Measurements from ENCODE around the gene RBP3.

Gene RBP3

DNA sequence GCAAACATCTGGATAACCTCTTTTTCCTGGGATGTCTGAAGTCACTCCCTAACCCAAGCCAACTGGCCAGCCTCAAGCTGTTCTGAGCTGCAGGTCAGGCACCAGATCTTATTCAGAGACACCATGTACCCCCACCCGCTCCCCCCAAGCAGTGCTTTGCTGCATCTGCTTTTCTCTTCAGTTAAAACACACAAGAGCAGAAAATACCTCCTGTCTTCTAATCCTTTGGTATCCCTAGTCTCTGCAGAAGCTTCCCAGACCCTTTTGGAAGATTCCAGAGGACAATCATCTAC is 32.9 kb downstream of the RBP3 start:
- peaks cover 0 to 3% of the 10 kb centered on the region in 2 donors for H3K4me1 ChIP-seq (ENCODE audit: control insufficient read depth in 2 of 2, insufficient read depth in 1 of 2, low read depth in 1 of 2, low read length in 2 of 2)
- DNase-seq (ENCODE audit: low spot score): no peak
- H2BK12ac ChIP-seq (ENCODE audit: low read length): no peak overlapping the region
- no peak overlapping the region for H3K4me2 ChIP-seq (ENCODE audit: insufficient read depth, low read length, poor library complexity, severe bottlenecking)
- H3K18ac ChIP-seq (ENCODE audit: low read length): no peak overlapping the region
- H3K9me3 ChIP-seq (replicated peaks in 1 of 2; ENCODE audit: control insufficient read depth in 2 of 2, insufficient read depth in 1 of 2, low read depth in 1 of 2, low read length in 2 of 2): no peaks in the 10 kb centered on the region
- H2AK5ac ChIP-seq (ENCODE audit: low read depth, low read length): no peak overlapping the region
- no peak overlapping the region for H3K4ac ChIP-seq (ENCODE audit: low read length)
- WGBS, 2 donors (ENCODE audit: extremely low coverage in 2 of 2, insufficient read length in 2 of 2, insufficient replicate concordance in 1 of 2): no CpG with 5 or more reads among the region's 1 CpG
- H3K27ac ChIP-seq (replicated peaks; ENCODE audit: low read length): no peak overlapping the region
- H3K4me3 ChIP-seq (ENCODE audit: low read length in 2 of 2): no peak overlapping the region
- H2BK120ac ChIP-seq (ENCODE audit: low read depth, low read length): no peak overlapping the region
- H2BK15ac ChIP-seq (ENCODE audit: low read length): no peak overlapping the region
- no peak overlapping the region for H3K9ac ChIP-seq (ENCODE audit: low read depth, low read length, poor library complexity)
- no peaks in the 10 kb centered on the region for H3K36me3 ChIP-seq (replicated peaks in 1 of 2; ENCODE audit: control insufficient read depth in 2 of 2, insufficient read depth in 2 of 2, low read length in 2 of 2)
- no peak overlapping the region for H4K91ac ChIP-seq (ENCODE audit: low read depth, low read length, poor library complexity)
- H2BK5ac ChIP-seq (ENCODE audit: low read length): no peak overlapping the region
- no peak overlapping the region for H2AFZ ChIP-seq (ENCODE audit: low read length)
- H3K14ac ChIP-seq (ENCODE audit: low read length): no peak overlapping the region
- no peak overlapping the region for H4K8ac ChIP-seq (ENCODE audit: low read depth, low read length)
- no peaks in the 10 kb centered on the region for H3K79me1 ChIP-seq (ENCODE audit: low read depth, low read length)
- no peak overlapping the region for H3K23ac ChIP-seq (ENCODE audit: low read depth, low read length, poor library complexity)
- peaks cover 0 to 39% (median 18%) of the 10 kb centered on the region in 3 experiments for H3K27me3 ChIP-seq (ENCODE audit: control insufficient read depth in 3 of 3, insufficient read depth in 3 of 3, low read depth in 1 of 3, low read length in 3 of 3)

- no peak overlapping the region for H2BK12ac ChIP-seq (ENCODE audit: low read length)
- peaks cover 0 to 3% of the 10 kb centered on the region in 2 donors for H3K4me1 ChIP-seq (ENCODE audit: control insufficient read depth in 2 of 2, insufficient read depth in 1 of 2, low read depth in 1 of 2, low read length in 2 of 2)
- no peak overlapping the region for H4K8ac ChIP-seq (ENCODE audit: low read depth, low read length)
- H3K4me3 ChIP-seq (ENCODE audit: low read length in 2 of 2): no peak overlapping the region
- H3K27me3 ChIP-seq (ENCODE audit: control insufficient read depth in 3 of 3, insufficient read depth in 3 of 3, low read depth in 1 of 3, low read length in 3 of 3): peaks cover 0 to 39% (median 20%) of the 10 kb centered on the region in 3 experiments
- no peak overlapping the region for H3K23ac ChIP-seq (ENCODE audit: low read depth, low read length, poor library complexity)
- no peak overlapping the region for H2BK15ac ChIP-seq (ENCODE audit: low read length)
- H3K18ac ChIP-seq (ENCODE audit: low read length): no peak overlapping the region
- WGBS, 2 donors (ENCODE audit: extremely low coverage in 2 of 2, insufficient read length in 2 of 2, insufficient replicate concordance in 1 of 2): no CpG with 5 or more reads among the region's 9 CpGs
- no peaks in the 10 kb centered on the region for H3K9me3 ChIP-seq (replicated peaks in 1 of 2; ENCODE audit: control insufficient read depth in 2 of 2, insufficient read depth in 1 of 2, low read depth in 1 of 2, low read length in 2 of 2)
- H3K27ac ChIP-seq (replicated peaks; ENCODE audit: low read length): no peak overlapping the region
- no peak overlapping the region for H3K14ac ChIP-seq (ENCODE audit: low read length)
- no peak overlapping the region for H2AK5ac ChIP-seq (ENCODE audit: low read depth, low read length)
- H2BK5ac ChIP-seq (ENCODE audit: low read length): no peak overlapping the region
- no peaks in the 10 kb centered on the region for H3K79me1 ChIP-seq (ENCODE audit: low read depth, low read length)
- no peak overlapping the region for H2AFZ ChIP-seq (ENCODE audit: low read length)
- no peak overlapping the region for H3K9ac ChIP-seq (ENCODE audit: low read depth, low read length, poor library complexity)
- no peak overlapping the region for H4K91ac ChIP-seq (ENCODE audit: low read depth, low read length, poor library complexity)
- H3K4me2 ChIP-seq (ENCODE audit: insufficient read depth, low read length, poor library complexity, severe bottlenecking): no peak overlapping the region
- H3K4ac ChIP-seq (ENCODE audit: low read length): no peak overlapping the region
- H3K36me3 ChIP-seq (replicated peaks in 1 of 2; ENCODE audit: control insufficient read depth in 2 of 2, insufficient read depth in 2 of 2, low read length in 2 of 2): no peaks in the 10 kb centered on the region
- DNase-seq (ENCODE audit: low spot score): no peak
- H2BK120ac ChIP-seq (ENCODE audit: low read depth, low read length): no peak overlapping the region
Measured at GRCh38 chr10:47381427-47382379, 33.5 kb downstream of the RBP3 start.

DNA sequence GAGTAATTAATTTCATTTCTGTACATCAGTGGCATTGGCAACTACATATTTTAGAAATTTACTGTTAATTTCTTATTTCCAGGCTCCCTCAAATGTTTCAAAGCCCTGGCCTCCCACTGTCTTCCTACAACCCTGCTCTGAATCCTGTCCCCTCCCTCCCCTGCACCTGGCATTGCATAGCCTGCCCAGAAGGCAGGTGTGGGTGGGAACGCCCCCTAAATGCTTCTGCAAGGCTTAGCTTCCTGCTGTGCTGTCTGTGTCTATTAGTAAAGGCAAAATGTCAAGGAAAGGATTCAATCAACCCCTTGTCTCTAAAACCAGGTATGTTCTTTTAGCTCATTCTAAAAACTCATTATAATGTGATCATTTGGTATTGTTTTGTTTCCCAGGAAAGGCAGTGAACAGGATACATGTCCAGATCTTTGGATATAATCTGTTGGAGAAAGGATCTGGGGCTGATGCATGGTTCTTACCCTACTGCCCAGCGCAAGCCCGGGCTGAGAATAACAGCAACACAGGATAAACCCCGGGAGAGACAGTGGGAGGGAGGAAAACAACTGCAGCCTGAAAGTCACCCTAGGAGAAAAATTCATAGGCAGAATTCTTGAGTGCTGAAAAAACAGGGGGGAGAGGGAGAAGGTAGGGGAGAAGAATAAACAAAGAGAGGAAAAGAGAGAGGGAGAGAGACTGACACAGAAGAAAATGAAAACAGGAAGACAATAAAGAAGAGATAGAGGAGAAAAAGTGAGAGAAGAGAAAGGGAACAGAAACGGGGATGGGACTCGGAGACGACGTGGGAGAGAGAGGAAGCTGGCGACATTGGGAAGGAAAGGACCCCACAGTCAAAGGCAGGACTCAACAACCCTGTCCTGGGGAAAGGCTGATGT is 35.3 kb downstream of the RBP3 start:
- H3K23ac ChIP-seq (ENCODE audit: low read depth, low read length, poor library complexity): no peak overlapping the region
- no peak overlapping the region for H4K91ac ChIP-seq (ENCODE audit: low read depth, low read length, poor library complexity)
- H3K79me1 ChIP-seq (ENCODE audit: low read depth, low read length): no peaks in the 10 kb centered on the region
- H3K27ac ChIP-seq (replicated peaks; ENCODE audit: low read length): no peak overlapping the region
- no peak overlapping the region for H3K4ac ChIP-seq (ENCODE audit: low read length)
- WGBS, 2 donors (ENCODE audit: extremely low coverage in 2 of 2, insufficient read length in 2 of 2, insufficient replicate concordance in 1 of 2): no CpG with 5 or more reads among the region's 9 CpGs
- no peak overlapping the region for H2BK5ac ChIP-seq (ENCODE audit: low read length)
- H2BK15ac ChIP-seq (ENCODE audit: low read length): no peak overlapping the region
- peak overlapping the region; percentile 89 for H3K4me2 ChIP-seq (ENCODE audit: insufficient read depth, low read length, poor library complexity, severe bottlenecking)
- H2BK120ac ChIP-seq (ENCODE audit: low read depth, low read length): no peak overlapping the region
- no peak overlapping the region for H2AK5ac ChIP-seq (ENCODE audit: low read depth, low read length)
- peaks cover 0 to 44% (median 20%) of the 10 kb centered on the region in 3 experiments for H3K27me3 ChIP-seq (ENCODE audit: control insufficient read depth in 3 of 3, insufficient read depth in 3 of 3, low read depth in 1 of 3, low read length in 3 of 3)
- DNase-seq (ENCODE audit: low spot score): no peak
- H3K14ac ChIP-seq (ENCODE audit: low read length): no peak overlapping the region
- no peak overlapping the region for H2BK12ac ChIP-seq (ENCODE audit: low read length)
- no peaks in the 10 kb centered on the region for H3K36me3 ChIP-seq (replicated peaks in 1 of 2; ENCODE audit: control insufficient read depth in 2 of 2, insufficient read depth in 2 of 2, low read length in 2 of 2)
- no peak overlapping the region for H3K18ac ChIP-seq (ENCODE audit: low read length)
- peaks cover 0 to 3% of the 10 kb centered on the region in 2 donors for H3K4me1 ChIP-seq (ENCODE audit: control insufficient read depth in 2 of 2, insufficient read depth in 1 of 2, low read depth in 1 of 2, low read length in 2 of 2)
- no peak overlapping the region for H3K9ac ChIP-seq (ENCODE audit: low read depth, low read length, poor library complexity)
- peak overlapping the region; percentile 59 to 90 for H3K4me3 ChIP-seq (ENCODE audit: low read length in 2 of 2)
- H4K8ac ChIP-seq (ENCODE audit: low read depth, low read length): no peak overlapping the region
- peak overlapping the region; percentile 99 for H2AFZ ChIP-seq (ENCODE audit: low read length)
- H3K9me3 ChIP-seq (replicated peaks in 1 of 2; ENCODE audit: control insufficient read depth in 2 of 2, insufficient read depth in 1 of 2, low read depth in 1 of 2, low read length in 2 of 2): no peaks in the 10 kb centered on the region
